HCT116 (cell line): ENCODE data around the gene LSM10. TPM values are rescaled to one million over a fixed set of nuclear protein-coding genes. Genes with fewer than 3 reads are reported as not detected.

ENCODE experiments used
- ATAC-seq: fragments of 200-7000 bp; cut with Tn5 transposase; 2 replicates; pipeline ENCODE4 v1.9.1; 2020; ENCODE audit warnings: mild to moderate bottlenecking, moderate library complexity
- Bru-seq: library from RNA; stranded (reverse); fragments of 400-500 nt; gene quantifications from one replicate; lab custom pipeline; 2021; lab: Mats Ljungman, UMichigan
- BruChase-seq, 2 experiments: library from RNA; stranded (reverse); fragments of 400-500 nt; gene quantifications; one replicate each; lab custom pipeline; 2021; lab: Mats Ljungman, UMichigan
- BruUV-seq: library from RNA; stranded (reverse); fragments of 400-500 nt; replicated peaks from 2 replicates; lab custom pipeline; 2021; lab: Mats Ljungman, UMichigan
- CTCF ChIA-PET: fragments of 300-600 bp; sonication (Branson Sonifier 250); formaldehyde crosslinking; loops from one replicate; lab custom pipeline; 2021; ENCODE audit warnings: antibody characterized with exemption; lab: Charles Lee
- POLR2A ChIA-PET: fragments of 300-600, 350-600 bp; sonication (Branson Sonifier 250); formaldehyde crosslinking; loops from one replicate; lab custom pipeline; 2021; ENCODE audit warnings: antibody characterized with exemption; lab: Charles Lee
- RAD21 ChIA-PET, 2 experiments: fragments of 300-600 bp; sonication (Branson Sonifier 250); formaldehyde crosslinking; loops; one replicate each; lab custom pipeline; 2023; ENCODE audit warnings: low total read pairs in 2 of 2; ENCODE audit not compliant: uncharacterized antibody in 2 of 2, unreplicated experiment in 2 of 2, low non-redundant PET in 1 of 2; lab: Charles Lee
- DNase-seq: peaks from one replicate; pipeline ENCODE4 v3.0.0-alpha.2; 2010; ENCODE audit warnings: low read depth, low spot score
- H2AFZ ChIP-seq: fragments of 200-600 bp; shearing (Covaris generic), sonication (generic); 2 replicates; pipeline ENCODE4 v1.6.1; 2017; ENCODE audit warnings: low read depth, mixed run types, mixed read lengths, antibody characterized with exemption, low read length; ENCODE audit not compliant: poor library complexity, severe bottlenecking
- H3K27ac ChIP-seq: 2 replicates; pipeline ENCODE4 v1.5.1; 2012; ENCODE audit warnings: low read depth, low read length
- H3K27me3 ChIP-seq: fragments of 200-600 bp; sonication (generic); 2 replicates; pipeline ENCODE4 v1.6.1; 2016; ENCODE audit warnings: mixed run types, low read length, mixed read lengths; ENCODE audit not compliant: insufficient read depth
- H3K36me3 ChIP-seq, 2 experiments: fragments of 200-500 bp in 1 of 2; fragments of 200-600 bp in 1 of 2; sonication (Bioruptor generic) in 1 of 2; sonication (generic) in 1 of 2; 2 replicates each; pipeline versions ENCODE4 v1.5.1 to v1.6.1; 2014 to 2016; ENCODE audit warnings: low read length in 2 of 2, inconsistent platforms in 1 of 2, mixed read lengths in 1 of 2, mixed run types in 1 of 2; ENCODE audit not compliant: insufficient read depth in 2 of 2, control insufficient read depth in 1 of 2
- H3K4me1 ChIP-seq, 2 experiments: fragments of 200-600 bp in 1 of 2; sonication (generic) in 1 of 2; 2 replicates each; pipeline versions ENCODE4 v1.5.1 to v1.6.1; 2012 to 2017; ENCODE audit warnings: low read length in 2 of 2, inconsistent platforms in 1 of 2, mild to moderate bottlenecking in 1 of 2, mixed read lengths in 1 of 2, mixed run types in 1 of 2, moderate library complexity in 1 of 2; ENCODE audit not compliant: insufficient read depth in 2 of 2, control insufficient read depth in 1 of 2
- H3K4me2 ChIP-seq: fragments of 200-600 bp; sonication (generic); 2 replicates; pipeline ENCODE4 v1.6.1; 2017; ENCODE audit warnings: mixed run types, low read length, mixed read lengths
- H3K4me3 ChIP-seq, 2 experiments: fragments of 200-600 bp in 1 of 2; sonication (generic) in 1 of 2; replicated peaks in 1 of 2; 2 replicates each; pipeline ENCODE4 v1.5.1; 2011 to 2016; ENCODE audit warnings: low read length in 2 of 2, control low read depth in 1 of 2, low read depth in 1 of 2, mild to moderate bottlenecking in 1 of 2, mixed read lengths in 1 of 2, mixed run types in 1 of 2
- H3K79me2 ChIP-seq: fragments of 200-600 bp; sonication (generic); 2 replicates; pipeline ENCODE4 v1.6.1; 2017; ENCODE audit warnings: mild to moderate bottlenecking, mixed run types, low read length, moderate library complexity, mixed read lengths; ENCODE audit not compliant: insufficient read depth
- H3K9ac ChIP-seq: fragments of 200-600 bp; sonication (generic); 2 replicates; pipeline ENCODE4 v1.6.1; 2016; ENCODE audit warnings: low read length, mixed read lengths
- H3K9me2 ChIP-seq: fragments of 200-600 bp; sonication (generic), shearing (Covaris generic); 2 replicates; pipeline ENCODE4 v1.6.1; 2017; ENCODE audit warnings: mixed run types, mild to moderate bottlenecking, moderate library complexity; ENCODE audit not compliant: insufficient read depth
- H3K9me3 ChIP-seq, 2 experiments: fragments of 200-500 bp in 1 of 2; fragments of 200-600 bp in 1 of 2; sonication (Bioruptor generic) in 1 of 2; sonication (generic) in 1 of 2; 2 replicates each; pipeline ENCODE4 v1.6.1; 2014 to 2017; ENCODE audit warnings: low read length in 2 of 2, mixed read lengths in 2 of 2, inconsistent platforms in 1 of 2, low read depth in 1 of 2, mild to moderate bottlenecking in 1 of 2, mixed run types in 1 of 2, moderate library complexity in 1 of 2; ENCODE audit not compliant: control insufficient read depth in 1 of 2, insufficient read depth in 1 of 2
- H4K20me1 ChIP-seq: fragments of 200-600 bp; sonication (generic), shearing (Covaris generic); 2 replicates; pipeline ENCODE4 v1.6.1; 2017; ENCODE audit warnings: mixed run types, mild to moderate bottlenecking, moderate library complexity; ENCODE audit not compliant: insufficient read depth
- CBX3 ChIP-seq: IDR thresholded peaks from 2 replicates; pipeline ENCODE4 v1.6.1; 2012; ENCODE audit warnings: low read depth
- CEBPB ChIP-seq: IDR thresholded peaks from 2 replicates; pipeline ENCODE4 v1.6.1; 2012; ENCODE audit warnings: low read depth
- EGR1 ChIP-seq: IDR thresholded peaks from 2 replicates; pipeline ENCODE4 v1.6.1; 2012; ENCODE audit warnings: low read depth
- ELF1 ChIP-seq: IDR thresholded peaks from 2 replicates; pipeline ENCODE4 v1.6.1; 2012; ENCODE audit warnings: low read depth, borderline replicate concordance
- EZH2 ChIP-seq: fragments of 200-600 bp; sonication (generic); IDR thresholded peaks from 2 replicates; pipeline ENCODE4 v1.6.1; 2017; ENCODE audit warnings: antibody characterized with exemption, mixed run types
- EZH2phosphoT487 ChIP-seq: fragments of 200-600 bp; IDR thresholded peaks from 2 replicates; pipeline ENCODE4 v1.6.1; 2018; ENCODE audit warnings: antibody characterized with exemption, borderline replicate concordance
- FOSL1 ChIP-seq: IDR thresholded peaks from 2 replicates; pipeline ENCODE4 v1.6.1; 2012; ENCODE audit warnings: low read depth
- JUND ChIP-seq: IDR thresholded peaks from 2 replicates; pipeline ENCODE4 v1.6.1; 2012
- POLR2AphosphoS5 ChIP-seq: IDR thresholded peaks from 2 replicates; pipeline ENCODE4 v1.6.1; 2011; ENCODE audit warnings: mild to moderate bottlenecking, low read depth, low read length, moderate library complexity
- RAD21 ChIP-seq: IDR thresholded peaks from 2 replicates; pipeline ENCODE4 v1.6.1; 2012; ENCODE audit warnings: low read depth, mild to moderate bottlenecking
- SIN3A ChIP-seq: IDR thresholded peaks from 2 replicates; pipeline ENCODE4 v1.6.1; 2012; ENCODE audit warnings: low read depth
- SP1 ChIP-seq: IDR thresholded peaks from 2 replicates; pipeline ENCODE4 v1.6.1; 2012; ENCODE audit warnings: low read depth
- SRF ChIP-seq: IDR thresholded peaks from 2 replicates; pipeline ENCODE4 v1.6.1; 2012; ENCODE audit warnings: low read depth
- TCF7L2 ChIP-seq: IDR thresholded peaks from 2 replicates; pipeline ENCODE4 v1.7.0; 2011; ENCODE audit warnings: borderline replicate concordance, inconsistent platforms; ENCODE audit not compliant: insufficient read depth, insufficient read length; ENCODE audit errors: extremely low read depth
- YY1 ChIP-seq: IDR thresholded peaks from 2 replicates; pipeline ENCODE4 v1.6.1; 2011; ENCODE audit warnings: low read length, low read depth, moderate library complexity, mild to moderate bottlenecking; ENCODE audit not compliant: insufficient replicate concordance; ENCODE audit errors: extremely low read depth
- ZFX ChIP-seq: fragments of 450-650 bp; IDR thresholded peaks from 2 replicates; pipeline ENCODE4 v1.6.1; 2017
- ZNF274 ChIP-seq: fragments of 200-500 bp; sonication (Bioruptor generic); IDR thresholded peaks from 2 replicates; pipeline ENCODE4 v1.6.1; 2014; ENCODE audit warnings: mild to moderate bottlenecking, low read depth, low read length, inconsistent platforms
- intact Hi-C: fragments of 100-400 bp; cut with micrococcal nuclease; formaldehyde crosslinking; loops from 2 replicates; pipeline ENCODE4 v1.10.0; 2022
- long read RNA-seq: library from polyadenylated mRNA; unstranded; transcript quantifications from one replicate; pipeline ENCODE4 v2.0.0, GENCODE V29; 2021; ENCODE audit not compliant: unreplicated experiment
- polyA plus RNA-seq: library from polyadenylated mRNA; unstranded; fragments of >200 nt; gene quantifications from 2 replicates; pipeline ENCODE4 v1.2.1, GENCODE V29; 2012; ENCODE audit warnings: missing spikeins
- total RNA-seq: library from RNA; stranded (reverse); gene quantifications from one replicate; pipeline ENCODE4 v1.2.1, GENCODE V29; 2021; ENCODE audit not compliant: unreplicated experiment
- TF ChIP-seq, protein P1 (sequence below): IDR thresholded peaks from 2 replicates; pipeline ENCODE4 v1.6.1; 2012
- TF ChIP-seq, protein P2 (sequence below): IDR thresholded peaks from 2 replicates; pipeline ENCODE4 v1.6.1; 2012
- TF ChIP-seq, protein P3 (sequence below): IDR thresholded peaks from 2 replicates; pipeline ENCODE4 v1.6.1; 2012; ENCODE audit warnings: low read depth

The LSM10 gene
- 49.5 TPM for total RNA-seq
- 62.3 and 62.4 TPM in 2 replicates for polyA plus RNA-seq
- Bru-seq, nascent RNA, result percentile 84 among the genes with signal in this experiment
- percentile 78 among the genes with signal in this experiment for BruChase-seq, experiment 1, labeled RNA remaining after a 6-hour chase
- percentile 78 among the genes with signal in this experiment for BruChase-seq, experiment 2, labeled RNA remaining after a 2-hour chase
- long read RNA-seq, transcript LSM10-201 (2 exons, 850 nt), result major isoform, 22 of 23 reads
- long read RNA-seq, partial matches to known transcripts, result 0 of 23 reads
- long read RNA-seq, other reads (novel, unspliced or antisense), result 1 of 23 reads

DNA sequence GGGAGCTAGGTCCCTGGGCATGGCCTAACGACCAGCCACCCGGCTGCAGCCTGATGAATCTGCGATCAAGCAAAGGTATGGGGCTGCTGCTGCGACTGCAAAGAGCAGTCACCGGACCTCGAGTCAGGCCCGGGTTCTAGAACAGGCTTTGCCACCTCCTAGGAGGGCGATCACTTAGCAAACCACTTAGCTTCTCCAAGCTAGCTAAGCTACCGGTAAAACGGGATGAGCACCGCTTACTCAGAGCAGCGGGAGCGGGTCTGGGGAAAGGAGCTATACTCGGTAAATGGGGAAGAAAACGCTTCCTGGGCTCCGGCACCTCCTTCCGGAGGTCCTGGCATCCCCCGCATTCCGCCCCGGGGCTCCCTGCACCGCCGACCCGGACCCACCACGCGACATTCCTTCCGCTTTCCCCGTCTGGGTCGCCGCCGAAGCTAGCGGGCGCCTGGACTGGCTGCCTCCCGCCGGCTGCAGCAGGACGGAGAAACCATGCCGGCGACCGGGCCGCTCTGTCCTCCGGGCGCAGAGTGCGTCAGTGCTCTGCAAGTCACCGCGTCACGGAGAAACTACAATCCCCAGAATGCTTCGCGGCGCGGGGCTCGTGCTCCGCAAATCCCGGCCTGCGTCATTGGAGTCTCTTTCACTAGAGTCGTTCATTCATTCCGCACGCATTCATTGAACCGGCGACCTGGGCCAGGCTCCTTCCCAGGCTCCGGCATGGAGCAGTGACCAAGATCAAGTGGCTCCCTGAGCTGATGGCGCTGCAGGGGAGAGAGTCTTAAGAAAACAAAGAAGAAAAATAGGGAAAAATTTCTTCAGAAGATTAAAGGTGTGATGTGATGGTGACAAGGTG is at the start of gene LSM10:
LSM10 (minus strand) TSS at position 531 of the 853 bp plus-strand sequence. CDS start 3,779 bp downstream, outside the sequence.
- peaks cover 32 to 49% of the 10 kb centered on the region in 2 experiments for H3K4me1 ChIP-seq
- H3K4me2 ChIP-seq, result peak within 1 kb of the TSS; percentile 94
- intact Hi-C loops, result no loop called here
- no peak within 1 kb of the TSS for H2AFZ ChIP-seq
- H3K79me2 ChIP-seq, result peaks cover 34% of the 10 kb centered on the region
- peak within 1 kb of the TSS; percentile 90 for H3K9ac ChIP-seq
- RAD21 ChIA-PET, result interaction anchor here in 1 of 2 experiments (0.9 kb wide), 1 partner anchor 11 kb away, joined by 3 read pairs; no protein-coding TSS in a partner anchor
- H3K36me3 ChIP-seq, result peaks cover 12 to 16% of the 10 kb centered on the region in 2 experiments; a peak in 3 of 4 replicates
- H3K27me3 ChIP-seq, result no peaks in the 10 kb centered on the region
- DNase-seq, result peak; percentile 85
- BruUV-seq, result TSS peak; percentile 52
- no peaks in the 10 kb centered on the region for H3K9me2 ChIP-seq
- CTCF ChIA-PET, result interaction anchor here (1.8 kb wide), 1 partner anchor 11 kb away, joined by 7 read pairs; no protein-coding TSS in a partner anchor
- peak; percentile 55 for ATAC-seq
- no peaks in the 10 kb centered on the region for H4K20me1 ChIP-seq
- peak within 1 kb of the TSS; percentile 74 for H3K27ac ChIP-seq
- H3K4me3 ChIP-seq, result peak within 1 kb of the TSS; percentile 85 to 91
- POLR2A ChIA-PET, result interaction anchor here (1.1 to 7.4 kb wide), 3 partner anchors 10 to 248 kb away, joined by 4 to 219 read pairs (median 4); partner anchors contain the start of genes STK40 and TRAPPC3
- H3K9me3 ChIP-seq, result no peaks in the 10 kb centered on the region
- TF ChIP-seq, protein P1, sequence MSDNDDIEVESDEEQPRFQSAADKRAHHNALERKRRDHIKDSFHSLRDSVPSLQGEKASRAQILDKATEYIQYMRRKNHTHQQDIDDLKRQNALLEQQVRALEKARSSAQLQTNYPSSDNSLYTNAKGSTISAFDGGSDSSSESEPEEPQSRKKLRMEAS, result peak; percentile 91
- peak; percentile 86 for TF ChIP-seq ZFX
- TF ChIP-seq SP1, result peak; percentile 86
- peak; percentile 97 for TF ChIP-seq SIN3A
- peak; percentile 47; the same call in 1 of the 2 replicates for TF ChIP-seq EGR1
- no peak for TF ChIP-seq JUND
- no peak for TF ChIP-seq CEBPB
- no peak; the same call in 1 of the 2 replicates for TF ChIP-seq FOSL1
- TF ChIP-seq RAD21, result no peak
- TF ChIP-seq YY1, result peak; percentile 84
- TF ChIP-seq ZNF274, result no peak
- TF ChIP-seq TCF7L2, result peak; percentile 53
- no peak for TF ChIP-seq EZH2phosphoT487
- TF ChIP-seq, protein P2, sequence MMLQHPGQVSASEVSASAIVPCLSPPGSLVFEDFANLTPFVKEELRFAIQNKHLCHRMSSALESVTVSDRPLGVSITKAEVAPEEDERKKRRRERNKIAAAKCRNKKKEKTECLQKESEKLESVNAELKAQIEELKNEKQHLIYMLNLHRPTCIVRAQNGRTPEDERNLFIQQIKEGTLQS, result no peak
- no peak; the same call in 1 of the 2 replicates for TF ChIP-seq SRF
- TF ChIP-seq EZH2, result no peak
- TF ChIP-seq ELF1, result no peak; the same call in 1 of the 2 replicates
- TF ChIP-seq CBX3, result no peak; the same call in 1 of the 2 replicates
- TF ChIP-seq POLR2AphosphoS5, result peak; percentile 85
- TF ChIP-seq, protein P3, sequence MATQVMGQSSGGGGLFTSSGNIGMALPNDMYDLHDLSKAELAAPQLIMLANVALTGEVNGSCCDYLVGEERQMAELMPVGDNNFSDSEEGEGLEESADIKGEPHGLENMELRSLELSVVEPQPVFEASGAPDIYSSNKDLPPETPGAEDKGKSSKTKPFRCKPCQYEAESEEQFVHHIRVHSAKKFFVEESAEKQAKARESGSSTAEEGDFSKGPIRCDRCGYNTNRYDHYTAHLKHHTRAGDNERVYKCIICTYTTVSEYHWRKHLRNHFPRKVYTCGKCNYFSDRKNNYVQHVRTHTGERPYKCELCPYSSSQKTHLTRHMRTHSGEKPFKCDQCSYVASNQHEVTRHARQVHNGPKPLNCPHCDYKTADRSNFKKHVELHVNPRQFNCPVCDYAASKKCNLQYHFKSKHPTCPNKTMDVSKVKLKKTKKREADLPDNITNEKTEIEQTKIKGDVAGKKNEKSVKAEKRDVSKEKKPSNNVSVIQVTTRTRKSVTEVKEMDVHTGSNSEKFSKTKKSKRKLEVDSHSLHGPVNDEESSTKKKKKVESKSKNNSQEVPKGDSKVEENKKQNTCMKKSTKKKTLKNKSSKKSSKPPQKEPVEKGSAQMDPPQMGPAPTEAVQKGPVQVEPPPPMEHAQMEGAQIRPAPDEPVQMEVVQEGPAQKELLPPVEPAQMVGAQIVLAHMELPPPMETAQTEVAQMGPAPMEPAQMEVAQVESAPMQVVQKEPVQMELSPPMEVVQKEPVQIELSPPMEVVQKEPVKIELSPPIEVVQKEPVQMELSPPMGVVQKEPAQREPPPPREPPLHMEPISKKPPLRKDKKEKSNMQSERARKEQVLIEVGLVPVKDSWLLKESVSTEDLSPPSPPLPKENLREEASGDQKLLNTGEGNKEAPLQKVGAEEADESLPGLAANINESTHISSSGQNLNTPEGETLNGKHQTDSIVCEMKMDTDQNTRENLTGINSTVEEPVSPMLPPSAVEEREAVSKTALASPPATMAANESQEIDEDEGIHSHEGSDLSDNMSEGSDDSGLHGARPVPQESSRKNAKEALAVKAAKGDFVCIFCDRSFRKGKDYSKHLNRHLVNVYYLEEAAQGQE, result no peak
